Glutamatergic neuron (in vitro differentiated cells): ENCODE results near the gene GARNL3. TPM values are rescaled to one million over a fixed set of nuclear protein-coding genes. Genes with fewer than 3 reads are reported as not detected.

Source experiments
- DNase-seq: peaks from one replicate; pipeline ENCODE4 v3.0.0; 2022
- H3K27ac Mint-ChIP-seq: one replicate; pipeline ENCODE4 v1.8.0; 2020; ENCODE audit warnings: mild to moderate bottlenecking, mixed read lengths, inconsistent platforms; ENCODE audit not compliant: unreplicated experiment
- H3K27me3 Mint-ChIP-seq: one replicate; pipeline ENCODE4 v1.8.0; 2020; ENCODE audit warnings: mild to moderate bottlenecking, moderate library complexity, mixed read lengths, inconsistent platforms; ENCODE audit not compliant: unreplicated experiment
- H3K36me3 Mint-ChIP-seq: one replicate; pipeline ENCODE4 v1.8.0; 2020; ENCODE audit warnings: mild to moderate bottlenecking, mixed read lengths, inconsistent platforms; ENCODE audit not compliant: unreplicated experiment
- H3K4me1 Mint-ChIP-seq: one replicate; pipeline ENCODE4 v1.8.0; 2020; ENCODE audit warnings: mild to moderate bottlenecking, low read depth, mixed read lengths, inconsistent platforms; ENCODE audit not compliant: unreplicated experiment
- H3K4me3 Mint-ChIP-seq: one replicate; pipeline ENCODE4 v1.8.0; 2020; ENCODE audit warnings: mild to moderate bottlenecking, mixed read lengths, inconsistent platforms; ENCODE audit not compliant: unreplicated experiment
- H3K9me3 Mint-ChIP-seq: one replicate; pipeline ENCODE4 v1.8.0; 2020; ENCODE audit warnings: mild to moderate bottlenecking, moderate library complexity, mixed read lengths, inconsistent platforms; ENCODE audit not compliant: unreplicated experiment
- CTCF ChIP-seq: fragments of 200-600 bp; sonication (generic); IDR thresholded peaks from one replicate; pipeline ENCODE4 v1.5.0; 2021; ENCODE audit not compliant: partially characterized antibody, unreplicated experiment
- total RNA-seq: library from RNA; stranded (reverse); fragmentation: NEBNext Ultra II Directional; extraction: Animal tissue kit (Norgen Biotek cat#: 25700); gene quantifications from one replicate; pipeline ENCODE4 v1.2.1, GENCODE V29; 2021; ENCODE audit not compliant: unreplicated experiment

GARNL3 gene
- total RNA-seq, 1 donor from 2014 or later: 14.7 TPM

DNA sequence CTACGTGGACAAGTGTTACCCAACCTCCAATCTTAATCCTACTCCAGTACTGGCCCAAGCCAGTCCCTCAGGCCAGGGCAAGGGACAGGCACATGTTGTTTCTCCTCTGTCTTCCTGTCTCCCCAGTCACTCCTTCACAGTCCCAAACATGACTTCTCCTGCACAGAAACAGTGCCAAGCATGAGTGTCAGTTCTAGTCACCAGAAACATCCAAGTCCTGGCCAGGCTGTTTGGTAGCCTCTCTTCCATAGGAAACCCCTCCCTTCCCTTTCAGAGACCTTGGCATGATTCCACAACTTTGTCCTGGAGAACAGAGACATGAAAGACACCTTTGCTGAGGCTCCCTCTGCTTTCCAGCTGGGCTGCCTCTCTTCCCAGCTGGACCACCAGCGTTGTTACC is 76.1 kb downstream of the GARNL3 start:
- Mint-ChIP-seq H3K27ac (no peak overlapping the region), H3K4me3 (no peak overlapping the region), H3K36me3 (peaks cover 9% of the 10 kb centered on the region), H3K9me3 (peaks cover 1% of the 10 kb centered on the region), H3K4me1 (no peaks in the 10 kb centered on the region), H3K27me3 (peaks cover 3% of the 10 kb centered on the region)
- DNase-seq: no peak
- no peak for TF ChIP-seq CTCF

- H3K27me3 Mint-ChIP-seq: peaks cover 3% of the 10 kb centered on the region
- peaks cover 1% of the 10 kb centered on the region for H3K9me3 Mint-ChIP-seq
- no peak for DNase-seq
- no peak for TF ChIP-seq CTCF
- H3K36me3 Mint-ChIP-seq: peaks cover 9% of the 10 kb centered on the region
- no peak overlapping the region for H3K27ac Mint-ChIP-seq
- H3K4me3 Mint-ChIP-seq: no peak overlapping the region
- H3K4me1 Mint-ChIP-seq: no peaks in the 10 kb centered on the region
Observed at GRCh38 chr9:127341152-127341551, 76.6 kb downstream of the GARNL3 start.

DNA sequence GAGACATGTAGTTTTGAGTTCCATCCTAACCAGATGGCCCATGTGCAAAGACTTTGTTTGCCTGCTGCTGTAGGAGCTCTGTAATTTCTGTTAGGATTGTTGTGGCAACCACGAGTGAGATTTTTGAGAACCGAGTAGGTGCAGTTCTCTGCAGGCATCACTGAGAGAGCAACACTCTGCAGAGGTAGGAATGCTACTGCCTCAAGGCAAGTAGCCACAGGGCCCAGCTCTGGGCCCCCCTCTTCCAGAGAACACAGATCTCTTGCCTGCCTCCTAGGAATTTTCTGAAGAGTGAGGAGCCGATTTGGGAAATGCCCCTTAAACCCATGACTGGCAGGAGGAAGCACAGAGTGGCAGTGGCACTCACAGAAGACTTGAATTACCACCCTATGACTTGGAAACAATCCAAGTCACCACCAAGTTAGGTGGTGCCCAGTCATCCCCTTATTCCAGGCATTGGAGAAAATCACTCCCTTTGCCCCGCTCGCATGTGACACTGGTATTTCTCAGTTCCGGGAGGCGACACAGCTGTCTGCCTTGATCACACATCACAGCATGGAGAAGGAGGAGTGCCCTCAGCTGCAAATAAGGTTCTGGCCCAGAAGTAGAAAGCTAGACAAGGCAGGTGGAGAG is 79.9 kb downstream of the GARNL3 start:
- TF ChIP-seq CTCF: no peak
- peaks cover 9% of the 10 kb centered on the region for H3K36me3 Mint-ChIP-seq
- H3K27me3 Mint-ChIP-seq: peaks cover 3% of the 10 kb centered on the region
- H3K9me3 Mint-ChIP-seq: no peaks in the 10 kb centered on the region
- no peaks in the 10 kb centered on the region for H3K4me1 Mint-ChIP-seq
- no peak for DNase-seq
- H3K4me3 Mint-ChIP-seq: no peak overlapping the region
- no peak overlapping the region for H3K27ac Mint-ChIP-seq

DNA sequence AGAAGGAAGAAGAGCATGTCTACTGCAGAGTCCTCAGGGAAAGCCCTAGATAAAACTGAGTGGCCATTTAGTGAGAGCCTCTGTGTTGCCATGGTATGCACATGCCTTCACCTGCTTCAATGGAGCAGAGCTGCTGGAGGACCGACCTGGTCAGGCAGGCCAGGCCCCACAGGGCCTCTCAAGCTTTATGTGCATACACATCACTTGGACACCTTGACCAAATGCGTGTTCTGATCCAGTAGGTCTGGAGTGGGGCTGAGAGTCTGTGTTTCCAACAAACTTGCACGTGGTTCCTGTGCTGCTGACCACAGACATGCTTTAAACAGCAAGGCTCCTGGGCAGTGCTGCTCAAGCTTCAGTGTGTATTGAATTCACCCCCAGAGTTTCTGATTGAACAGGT is 81.0 kb downstream of the GARNL3 start:
- no peak overlapping the region for H3K4me3 Mint-ChIP-seq
- H3K4me1 Mint-ChIP-seq: no peaks in the 10 kb centered on the region
- H3K27me3 Mint-ChIP-seq: peaks cover 3% of the 10 kb centered on the region

More for the DNA sequence above, 81.0 kb downstream of the GARNL3 start:
- H3K36me3 Mint-ChIP-seq: peaks cover 7% of the 10 kb centered on the region
- H3K27ac Mint-ChIP-seq: no peak overlapping the region
- DNase-seq: no peak
- no peaks in the 10 kb centered on the region for H3K9me3 Mint-ChIP-seq
- TF ChIP-seq CTCF: no peak
